GM12878 (cell line): ENCODE results near the gene ADAM15.

Experiments
- BRCA1 ChIP-seq: IDR thresholded peaks from 2 replicates; pipeline ENCODE4 v1.6.1; 2011; ENCODE audit warnings: low read depth, low read length, improper control_type of control experiment
- RAD21 ChIP-seq: IDR thresholded peaks from 2 replicates; pipeline ENCODE4 v1.6.1; 2011; ENCODE audit warnings: mild to moderate bottlenecking, low read depth, low read length, moderate library complexity; ENCODE audit not compliant: insufficient read depth
- SRF ChIP-seq, 2 experiments: IDR thresholded peaks; 2 replicates each; pipeline ENCODE4 v1.6.1; 2011; ENCODE audit warnings: low read depth in 2 of 2, low read length in 2 of 2, mild to moderate bottlenecking in 1 of 2, moderate library complexity in 1 of 2
- ZNF24 ChIP-seq: fragments of 450-650 bp; IDR thresholded peaks from 2 replicates; pipeline ENCODE4 v1.6.1; 2017; ENCODE audit warnings: antibody characterized with exemption, mild to moderate bottlenecking
- TF ChIP-seq, protein P1 (sequence below), 3 experiments: IDR thresholded peaks in 2 of 3; conservative IDR thresholded peaks in 1 of 3; 2 replicates each; pipeline ENCODE4 v1.5.1; 2011; ENCODE audit warnings: low read depth in 3 of 3, low read length in 3 of 3, mild to moderate bottlenecking in 3 of 3, control low read depth in 2 of 3, moderate library complexity in 2 of 3, inconsistent platforms in 1 of 3, mixed read lengths in 1 of 3; ENCODE audit not compliant: control insufficient read depth in 2 of 3, insufficient read depth in 1 of 3; ENCODE audit errors: extremely low read depth in 1 of 3

DNA sequence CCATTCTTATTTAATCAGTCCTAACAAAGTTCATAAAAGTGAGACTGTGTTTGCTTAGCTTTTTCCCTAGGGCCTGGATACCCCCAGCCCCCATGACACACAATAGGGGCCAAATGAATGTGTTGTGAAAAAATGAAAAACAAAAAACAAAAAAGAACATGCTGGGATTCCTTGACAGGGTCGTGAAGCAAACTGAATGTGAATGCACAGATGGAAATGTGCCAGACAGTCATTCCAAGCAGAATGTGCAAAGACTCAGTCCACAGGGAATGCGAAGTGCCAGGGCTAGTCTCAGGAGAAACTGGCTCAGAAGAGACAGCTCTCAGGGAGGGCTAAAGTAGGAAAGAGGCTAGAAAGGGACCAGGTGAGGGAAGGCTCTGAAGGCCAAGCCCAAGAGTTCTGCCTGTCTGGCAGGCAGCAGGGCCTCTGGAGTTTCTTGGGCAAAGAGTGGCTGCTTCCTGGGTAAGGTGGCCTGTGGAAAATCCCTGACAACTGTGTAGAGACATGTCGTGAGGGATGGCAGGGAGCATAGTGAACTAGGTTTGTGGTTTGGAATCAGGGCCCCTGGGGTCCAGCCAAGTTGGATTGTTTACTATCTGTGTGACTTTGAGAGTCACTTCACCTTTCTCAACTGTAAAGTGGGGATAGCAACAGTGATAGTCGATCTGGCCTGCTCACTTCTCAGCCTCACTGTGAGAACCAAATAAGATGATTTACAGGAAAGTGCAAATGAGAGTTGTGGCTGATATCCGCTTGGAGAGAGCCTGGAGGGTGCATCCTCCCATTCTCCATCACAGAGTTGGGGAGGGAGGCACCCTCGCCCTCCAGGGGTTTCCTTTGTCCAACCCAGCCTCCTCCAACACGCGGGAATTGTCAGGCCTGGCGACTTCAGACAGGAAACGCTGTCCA is 1.2 kb upstream of the ADAM15 start:
- TF ChIP-seq SRF (IDR thresholded peaks at IDR 0.05; ENCODE audit: low read depth in 2 of 2, low read length in 2 of 2) (no peak), RAD21 (no peak), BRCA1 (no peak), ZNF24 (no peak)
- TF ChIP-seq, protein P1, sequence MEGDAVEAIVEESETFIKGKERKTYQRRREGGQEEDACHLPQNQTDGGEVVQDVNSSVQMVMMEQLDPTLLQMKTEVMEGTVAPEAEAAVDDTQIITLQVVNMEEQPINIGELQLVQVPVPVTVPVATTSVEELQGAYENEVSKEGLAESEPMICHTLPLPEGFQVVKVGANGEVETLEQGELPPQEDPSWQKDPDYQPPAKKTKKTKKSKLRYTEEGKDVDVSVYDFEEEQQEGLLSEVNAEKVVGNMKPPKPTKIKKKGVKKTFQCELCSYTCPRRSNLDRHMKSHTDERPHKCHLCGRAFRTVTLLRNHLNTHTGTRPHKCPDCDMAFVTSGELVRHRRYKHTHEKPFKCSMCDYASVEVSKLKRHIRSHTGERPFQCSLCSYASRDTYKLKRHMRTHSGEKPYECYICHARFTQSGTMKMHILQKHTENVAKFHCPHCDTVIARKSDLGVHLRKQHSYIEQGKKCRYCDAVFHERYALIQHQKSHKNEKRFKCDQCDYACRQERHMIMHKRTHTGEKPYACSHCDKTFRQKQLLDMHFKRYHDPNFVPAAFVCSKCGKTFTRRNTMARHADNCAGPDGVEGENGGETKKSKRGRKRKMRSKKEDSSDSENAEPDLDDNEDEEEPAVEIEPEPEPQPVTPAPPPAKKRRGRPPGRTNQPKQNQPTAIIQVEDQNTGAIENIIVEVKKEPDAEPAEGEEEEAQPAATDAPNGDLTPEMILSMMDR (IDR thresholded peaks at IDR 0.05 in 2 of 3, conservative IDR thresholded peaks at IDR 0.05 in 1 of 3; ENCODE audit: control insufficient read depth in 2 of 3, extremely low read depth in 1 of 3, insufficient read depth in 1 of 3, low read depth in 3 of 3, low read length in 3 of 3): no peak
